ENCODE data around the gene UPB1.
"Not testable (repeated sequence)": the region's sequence is repeated elsewhere in the genome, so short reads cannot be mapped to it uniquely, and the experiment has no call there.

The UPB1 gene

DNA sequence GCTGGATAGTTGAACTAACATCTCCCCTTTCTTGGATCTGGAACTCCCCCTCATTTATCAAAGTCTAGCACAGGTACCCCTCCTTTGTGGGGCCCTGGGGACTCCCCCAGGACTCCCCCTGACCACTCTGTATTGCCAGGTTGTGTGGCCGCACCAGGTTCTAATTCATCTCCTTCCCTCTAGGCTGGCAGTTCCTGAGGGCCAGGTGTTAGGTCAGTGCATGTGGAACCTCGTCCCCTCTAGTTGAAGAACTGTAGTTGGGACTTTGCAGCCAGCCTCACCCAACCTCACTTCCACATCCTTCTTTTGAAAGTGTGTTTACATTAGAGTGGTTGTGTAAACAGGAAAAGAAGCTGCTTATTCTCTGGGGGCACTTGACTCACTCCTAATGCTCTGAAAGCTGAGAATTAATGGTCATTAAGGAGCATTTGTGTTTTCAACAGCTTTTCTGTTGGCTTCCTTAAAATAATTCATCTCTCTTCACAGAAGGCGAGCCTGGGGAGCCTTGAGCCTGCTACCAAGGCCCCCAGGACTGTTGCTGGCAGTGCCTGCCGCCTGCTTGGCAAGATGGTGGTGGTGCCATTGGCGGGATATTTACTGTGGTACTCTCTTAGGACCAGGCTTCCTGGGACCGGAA, 11.8 kb downstream of the UPB1 start:
- DNase-seq = peak; percentile 54

DNA sequence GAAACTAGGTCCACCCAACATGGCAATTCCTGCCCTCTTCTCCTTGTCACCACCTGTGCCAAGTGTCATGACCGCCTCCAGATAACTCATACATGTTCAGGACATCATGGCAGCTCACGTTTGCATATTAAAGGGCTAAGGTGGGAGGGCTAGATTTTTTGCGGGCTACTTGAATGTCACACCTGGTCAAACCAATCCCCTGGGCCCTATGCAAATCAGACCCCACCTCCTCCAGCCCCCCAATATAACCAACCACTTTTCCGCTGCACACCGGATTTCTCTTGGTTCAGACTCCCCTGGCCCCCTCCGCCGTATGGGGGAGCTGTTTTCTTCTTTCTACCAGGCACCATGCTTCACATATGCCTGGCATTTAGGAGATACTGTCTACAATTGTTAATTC, 12.6 kb downstream of the UPB1 start:
- DNase-seq = no peak

DNA sequence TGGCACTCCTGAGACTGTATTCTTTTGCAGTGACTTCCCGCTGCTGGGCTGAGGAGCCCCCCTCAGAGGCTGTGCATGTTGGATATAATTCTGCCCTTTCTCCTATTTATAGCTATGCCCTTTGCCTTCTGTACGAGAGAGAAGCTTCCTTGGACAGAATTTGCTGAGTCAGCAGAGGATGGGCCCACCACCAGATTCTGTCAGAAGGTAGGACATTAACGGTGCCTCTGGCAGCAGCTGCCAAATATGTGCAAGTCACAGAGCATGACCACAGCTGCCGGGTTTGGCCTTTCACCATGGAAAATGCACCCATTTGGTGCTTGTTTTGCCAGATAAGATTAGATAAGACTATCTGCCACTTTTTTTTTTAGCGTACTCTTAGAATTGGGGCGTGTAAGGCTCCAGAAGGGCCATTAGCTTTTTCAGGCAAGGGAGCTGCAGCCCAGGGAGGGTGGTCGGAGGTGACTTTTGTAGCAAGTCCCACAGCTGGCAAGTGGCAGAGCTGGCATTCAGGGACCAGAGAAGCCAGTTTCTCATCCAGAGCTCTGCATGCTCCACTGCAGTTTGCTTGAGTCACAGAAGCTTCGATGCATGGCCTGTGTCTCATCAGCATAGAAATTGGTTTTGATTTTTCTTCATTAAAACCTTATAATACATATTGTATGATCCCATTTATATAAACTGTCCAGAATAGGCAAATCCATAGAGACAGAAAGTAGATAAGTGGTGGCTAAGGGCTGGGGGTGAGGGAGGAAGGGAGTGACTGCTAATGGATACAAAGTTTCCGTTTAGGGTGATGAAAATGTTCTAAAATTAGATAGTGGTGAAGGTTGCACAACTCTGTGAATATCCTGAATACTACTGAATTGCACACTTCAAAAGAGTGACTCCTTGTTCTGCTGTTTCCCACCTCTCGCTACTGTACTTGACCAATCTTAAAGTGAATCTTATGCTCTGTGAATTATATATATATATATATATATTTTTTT, 15.8 kb downstream of the UPB1 start:
- DNase-seq = no peak

DNA sequence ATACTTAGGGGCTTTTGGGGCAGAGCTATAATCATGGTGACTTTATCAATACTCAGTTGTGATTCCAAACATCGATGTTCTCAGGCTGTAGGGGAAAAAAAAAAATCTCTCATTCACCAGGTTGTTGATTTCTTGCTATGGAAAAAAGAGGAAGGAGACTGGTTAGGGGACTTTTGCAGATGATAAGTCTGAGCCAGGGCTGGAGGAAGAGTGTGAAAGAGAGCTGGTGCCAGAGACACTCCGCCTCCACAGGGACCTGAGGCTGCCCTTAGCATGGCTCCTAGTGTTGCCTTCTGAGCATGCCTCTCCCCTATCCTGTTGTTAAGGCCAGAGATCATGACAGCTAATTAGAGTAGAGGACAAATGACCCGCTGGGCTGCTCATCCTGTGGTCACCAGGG, 16.9 kb downstream of the UPB1 start:
- DNase-seq = no peak

DNA sequence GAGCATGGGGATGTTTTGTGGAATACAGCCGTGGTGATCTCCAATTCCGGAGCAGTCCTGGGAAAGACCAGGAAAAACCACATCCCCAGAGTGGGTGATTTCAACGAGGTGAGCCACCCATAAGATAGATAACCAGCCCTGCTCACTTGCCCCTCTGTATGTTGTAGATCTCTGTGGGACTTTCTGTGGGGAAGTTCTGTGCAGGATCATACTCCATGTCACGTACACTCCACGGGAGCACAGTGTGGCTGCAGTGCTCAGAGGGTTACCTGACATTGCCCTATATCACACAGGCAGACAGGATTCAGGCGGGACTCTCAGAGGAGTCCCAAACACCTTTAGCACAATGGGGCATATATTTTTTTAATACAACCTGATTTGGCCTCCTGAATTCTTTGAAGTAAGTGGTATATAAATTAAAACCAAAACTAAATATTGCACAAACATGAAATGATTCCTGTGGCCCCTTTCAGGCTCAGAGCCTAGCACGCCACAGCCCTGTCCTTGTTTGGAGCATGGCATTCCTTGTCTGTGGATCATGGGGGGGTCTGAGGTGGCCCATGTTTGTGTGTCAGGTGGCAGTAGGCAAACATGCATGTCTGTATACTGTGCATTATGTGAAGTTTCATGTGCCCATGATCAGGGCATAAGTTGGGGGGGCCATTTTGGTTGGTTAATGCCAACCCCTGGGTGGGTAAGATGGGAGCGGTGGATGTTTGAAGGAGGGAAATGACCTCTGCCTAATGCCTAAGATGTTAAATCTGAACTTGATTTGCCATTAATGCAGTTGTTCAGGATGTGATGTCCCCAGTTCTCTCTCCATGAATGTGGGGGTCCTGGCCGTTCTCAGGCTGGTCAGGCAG, 18.5 kb downstream of the UPB1 start:
- DNase-seq = no peak

DNA sequence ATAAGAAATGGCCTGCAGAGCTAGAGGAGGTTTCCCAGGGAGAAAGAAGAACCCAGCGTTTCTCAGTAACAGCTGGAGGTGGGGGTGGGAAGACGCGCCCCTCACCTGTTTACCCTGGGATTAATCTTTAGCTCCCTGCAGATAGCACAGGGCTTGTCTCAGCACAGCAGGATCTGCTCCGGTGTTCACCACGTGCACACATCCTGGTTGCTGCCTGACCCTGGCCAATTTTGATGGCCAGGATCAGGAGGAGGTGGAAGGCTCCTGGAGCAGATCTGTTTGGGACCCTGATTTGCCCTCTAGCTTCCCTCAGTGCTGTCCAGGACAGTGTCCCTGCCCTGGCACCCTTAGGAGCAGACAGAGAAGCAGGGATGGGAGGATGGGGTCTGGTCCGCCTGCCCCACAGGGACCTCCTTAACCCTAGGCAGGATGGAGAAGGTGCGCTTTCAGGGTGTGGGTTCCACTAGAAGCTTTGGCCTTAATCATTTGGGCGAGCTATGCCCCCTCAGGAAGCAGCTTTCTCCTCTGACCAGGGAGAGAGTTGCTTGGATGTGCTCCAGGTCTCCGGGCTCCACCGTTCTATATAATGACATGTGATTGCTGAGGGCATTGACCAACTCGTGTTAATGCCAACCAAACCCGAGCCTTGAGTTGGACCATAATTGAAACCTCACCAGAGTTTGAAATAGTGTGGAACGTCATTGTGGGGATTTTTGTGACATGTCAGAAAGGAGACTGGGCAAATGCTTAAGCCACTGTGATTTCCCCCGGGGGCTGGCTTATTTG, 19.3 kb downstream of the UPB1 start:
- no peak for DNase-seq

DNA sequence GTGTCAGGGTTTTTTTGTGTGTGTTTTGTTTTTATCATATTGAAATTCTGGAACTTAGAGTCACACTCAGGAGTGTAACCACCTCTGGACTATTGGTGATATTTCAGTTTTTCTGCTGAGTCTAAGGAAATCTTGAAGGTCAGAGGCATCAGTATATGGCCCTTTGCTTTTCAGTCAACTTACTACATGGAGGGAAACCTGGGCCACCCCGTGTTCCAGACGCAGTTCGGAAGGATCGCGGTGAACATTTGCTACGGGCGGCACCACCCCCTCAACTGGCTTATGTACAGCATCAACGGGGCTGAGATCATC, 19.9 kb downstream of the UPB1 start:
- no peak for DNase-seq

DNA sequence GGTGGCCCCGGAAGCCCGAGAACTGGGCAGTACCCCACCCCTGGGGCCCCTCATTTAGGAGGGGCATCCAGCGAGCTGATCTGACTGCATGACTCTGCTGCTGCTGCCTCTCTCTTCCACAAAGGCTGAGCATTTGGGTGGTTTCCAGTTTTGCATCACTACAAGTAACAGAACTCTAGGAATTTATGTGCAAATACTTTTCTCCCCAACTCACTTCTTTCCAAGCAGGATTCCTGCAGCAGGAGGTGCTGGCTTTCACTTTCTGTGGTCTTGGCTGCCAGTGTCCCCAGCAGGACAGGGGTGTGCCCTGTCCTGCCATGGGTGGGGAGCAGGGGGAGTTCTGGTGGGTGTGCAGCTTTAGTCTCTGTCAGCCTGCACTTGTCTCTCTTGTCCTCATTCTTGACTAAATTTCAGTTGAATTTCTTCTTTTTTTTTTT, 21.2 kb downstream of the UPB1 start:
- no peak for DNase-seq

DNA sequence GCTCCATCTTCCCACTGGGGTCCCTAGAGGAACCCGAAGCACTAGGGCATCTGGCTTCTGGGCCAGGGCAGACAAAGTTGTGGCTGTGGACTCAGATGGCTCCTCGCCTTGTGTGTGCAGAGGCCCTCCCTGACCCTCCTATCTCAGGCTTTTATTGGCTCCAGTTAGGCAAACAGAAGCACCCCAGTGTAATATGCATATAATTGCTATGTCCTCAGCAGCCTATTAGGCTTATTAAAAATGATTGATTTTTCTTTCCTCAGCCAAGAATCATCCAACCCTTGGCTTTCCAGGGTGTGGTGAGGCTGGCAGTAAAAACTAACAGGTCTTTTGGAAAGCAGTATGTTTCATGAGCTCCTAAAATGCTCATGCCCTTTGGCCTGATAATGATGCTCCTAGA, 22.3 kb downstream of the UPB1 start:
- no peak for DNase-seq

DNA sequence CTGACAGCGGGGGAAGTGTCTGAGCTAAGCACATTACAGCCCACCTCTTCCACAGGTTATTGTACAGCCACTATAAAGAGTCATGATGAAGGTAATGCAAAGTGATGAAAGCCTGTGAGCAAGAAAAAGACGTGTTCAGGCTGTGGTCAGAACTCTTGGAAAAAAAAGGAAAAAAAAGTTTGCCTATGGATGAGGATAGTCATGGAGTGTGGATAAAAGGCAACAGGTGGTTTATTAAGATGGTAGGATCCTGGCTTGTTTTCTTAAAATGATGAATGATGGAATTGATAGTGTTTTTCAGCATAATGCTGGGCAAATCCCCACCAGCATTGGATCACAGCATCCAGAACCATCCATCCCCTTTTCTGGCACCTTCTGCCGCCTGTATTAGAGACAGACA, 23.1 kb downstream of the UPB1 start:
- DNase-seq = no peak

DNA sequence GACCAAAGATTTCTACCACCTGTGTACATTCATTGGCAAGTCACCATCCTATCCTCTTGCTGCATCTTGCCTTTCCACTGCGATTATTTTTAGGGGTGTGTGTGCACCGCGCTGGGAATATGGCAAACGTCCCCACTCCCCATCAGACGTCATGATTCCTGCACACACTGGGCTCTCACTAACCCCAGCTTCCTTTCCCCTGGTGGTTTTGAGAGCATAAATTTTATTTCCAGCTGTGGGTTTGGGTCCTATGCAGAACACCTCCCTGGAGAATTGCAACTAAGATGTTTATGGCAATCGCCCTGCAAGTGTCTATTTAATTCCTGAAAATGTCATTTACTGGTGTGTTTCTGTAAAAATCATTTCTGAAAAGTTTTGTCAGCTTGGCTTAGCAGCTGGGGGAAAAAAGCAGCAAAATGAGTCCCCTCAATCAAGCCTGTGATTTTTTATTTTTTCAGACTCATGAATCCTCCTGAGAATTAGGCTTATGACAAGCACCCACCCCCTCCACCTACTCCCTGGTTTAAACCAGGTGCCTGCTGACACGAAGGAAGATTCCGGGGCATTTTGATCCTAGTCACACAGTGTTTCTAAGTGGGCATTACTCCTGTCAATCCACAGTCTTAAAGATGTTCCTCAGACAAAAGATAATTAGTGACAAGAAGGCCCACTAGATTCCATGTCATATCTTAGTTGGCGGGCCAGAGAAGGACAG, 23.8 kb downstream of the UPB1 start:
- DNase-seq = no peak

DNA sequence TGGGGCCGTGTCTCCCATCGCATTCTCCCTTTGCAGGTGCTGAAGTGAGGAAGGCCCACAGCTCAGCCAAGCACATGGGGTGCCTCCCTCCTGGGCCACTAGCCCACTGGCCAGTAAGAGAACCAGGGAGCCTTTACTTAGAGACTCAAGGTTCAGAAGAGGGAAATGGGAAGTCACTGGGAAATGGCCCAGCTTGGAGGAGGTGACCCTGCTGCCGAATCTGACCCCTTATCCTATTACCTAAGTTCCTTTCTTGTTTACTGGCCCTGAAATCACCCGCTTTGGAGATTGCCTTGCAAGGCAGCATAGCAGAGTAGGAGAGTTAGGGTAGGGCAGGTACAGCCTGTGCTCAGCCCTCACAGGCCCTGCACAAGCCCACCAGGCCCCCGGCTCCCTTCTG, 24.4 kb downstream of the UPB1 start:
- DNase-seq = no peak

DNA sequence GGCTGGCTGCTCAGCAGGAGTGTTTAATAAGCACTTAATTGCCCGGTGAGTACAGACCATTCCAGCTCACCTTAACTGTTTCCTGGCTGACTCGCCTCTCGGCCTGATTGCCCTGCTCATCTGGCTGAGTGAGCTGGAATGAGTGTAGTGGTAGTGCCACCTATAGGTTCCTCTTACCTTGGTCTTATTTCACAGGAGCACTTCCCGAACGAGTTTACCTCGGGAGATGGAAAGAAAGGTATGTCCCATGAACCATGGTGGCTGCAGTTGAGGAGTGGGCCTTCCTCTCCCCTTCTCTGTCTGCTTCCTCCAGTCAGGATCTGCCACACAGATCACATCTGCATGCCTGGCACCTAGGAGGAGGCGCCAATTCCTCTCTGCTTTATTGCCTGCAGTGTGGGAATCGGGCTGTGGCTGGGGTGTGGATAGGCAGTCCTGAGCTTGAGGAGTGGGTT, 26.7 kb downstream of the UPB1 start:
- DNase-seq = peak; percentile 51

DNA sequence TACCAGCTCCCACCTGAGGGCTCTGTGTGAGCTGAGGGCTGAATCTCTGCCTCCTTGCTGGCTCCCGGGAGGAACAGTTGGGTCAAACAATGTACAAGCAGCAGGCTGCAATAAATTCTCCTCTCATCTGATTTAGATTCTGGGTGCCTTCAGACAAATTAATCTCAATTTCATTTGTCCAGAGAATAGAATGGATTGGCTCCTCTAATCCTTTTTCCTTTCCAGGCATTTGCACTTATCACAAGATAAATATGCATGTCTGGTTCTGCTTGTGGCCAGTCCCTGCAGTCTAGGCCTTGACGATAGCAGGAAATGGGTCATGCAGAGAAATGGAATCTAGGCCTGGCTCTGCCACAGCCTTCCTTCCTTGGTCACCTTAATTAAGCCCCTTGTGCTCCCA, 28.7 kb downstream of the UPB1 start:
- DNase-seq = no peak

DNA sequence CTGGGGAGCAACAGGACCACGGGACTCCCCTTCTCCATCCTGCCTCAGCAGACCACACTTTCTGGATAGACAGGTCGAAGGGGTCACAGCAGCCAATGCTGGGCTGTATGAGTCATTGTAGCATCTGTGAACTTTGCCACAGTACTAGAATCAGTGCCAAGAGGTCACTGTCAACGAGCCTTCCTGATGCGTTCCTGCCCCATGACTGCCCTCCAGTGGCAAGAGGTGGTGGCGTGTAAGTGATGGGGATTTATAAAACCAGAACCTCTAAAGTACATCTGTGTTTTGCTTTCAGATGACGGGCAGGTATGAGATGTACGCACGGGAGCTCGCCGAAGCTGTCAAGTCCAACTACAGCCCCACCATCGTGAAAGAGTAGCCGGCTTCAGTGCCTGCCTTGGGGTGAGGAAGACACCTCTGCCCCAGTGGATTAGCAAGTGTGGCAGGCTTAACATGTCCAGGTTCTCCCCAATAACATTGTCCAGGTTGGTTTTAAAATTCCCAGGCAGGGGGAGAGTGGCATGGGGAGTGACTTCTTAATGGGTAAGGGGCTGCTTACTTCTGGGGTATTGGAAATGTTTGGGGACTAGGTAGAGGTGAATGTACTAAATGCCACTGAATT, 30.4 kb downstream of the UPB1 start:
- DNase-seq = peak; percentile 38

DNA sequence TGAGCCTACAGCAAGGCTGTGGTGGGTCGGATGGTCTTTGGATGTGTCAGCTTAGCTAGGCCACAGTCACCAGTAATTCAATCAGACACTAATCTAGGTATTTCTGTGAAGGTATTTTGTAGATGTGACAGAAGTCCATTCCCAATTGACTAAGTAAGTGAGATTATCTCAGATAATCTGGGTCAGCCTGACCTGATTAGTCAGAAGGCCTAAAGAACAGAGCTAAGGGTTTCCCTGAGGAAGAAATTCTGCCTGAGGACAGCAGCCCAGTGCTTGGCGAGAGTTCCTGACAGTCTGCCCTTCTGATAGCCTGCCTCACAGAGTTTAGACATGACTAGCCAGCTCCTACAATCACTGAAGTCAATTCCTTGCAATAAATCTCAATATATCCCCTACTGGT, 31.1 kb downstream of the UPB1 start:
- DNase-seq = no peak

DNA sequence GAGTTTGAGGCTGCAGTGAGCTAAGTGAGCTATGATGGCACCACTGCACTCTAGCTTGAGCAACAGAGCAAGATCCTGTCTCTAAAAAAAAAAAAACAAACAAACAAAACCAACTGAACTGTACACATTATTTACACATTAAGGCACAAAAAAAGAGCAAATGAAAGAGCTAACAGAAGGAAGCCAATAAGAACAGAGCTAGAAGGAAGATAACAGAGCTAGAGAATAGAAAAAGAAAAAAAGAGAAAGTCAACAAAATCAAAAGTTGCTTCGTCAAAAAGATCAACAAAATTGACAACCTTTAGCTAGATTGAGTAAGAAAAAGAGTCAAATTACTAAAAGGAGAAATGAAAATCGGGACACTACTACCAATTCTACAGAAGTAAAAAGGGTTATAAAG, 34.8 kb downstream of the UPB1 start:
- no peak for DNase-seq

DNA sequence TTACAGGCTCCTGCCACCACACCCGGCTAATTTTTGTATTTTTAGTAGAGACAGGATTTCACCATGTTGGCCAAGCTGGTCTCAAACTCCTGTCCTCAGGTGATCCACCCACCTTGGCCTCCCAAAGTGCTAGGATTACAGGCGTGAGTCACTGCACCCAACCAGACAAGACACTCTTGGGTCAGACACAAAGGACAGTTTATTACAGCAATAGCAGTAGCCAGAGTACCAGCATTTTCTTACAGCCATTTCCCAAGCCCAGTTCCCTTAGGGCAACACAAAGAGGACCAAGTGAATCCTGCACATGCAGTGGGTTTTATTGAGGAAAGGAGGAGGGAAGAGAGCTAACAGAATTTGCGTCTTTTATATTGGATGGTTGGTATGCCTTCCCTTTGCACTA, 35.8 kb downstream of the UPB1 start:
- not testable (repeated sequence) for DNase-seq

DNA sequence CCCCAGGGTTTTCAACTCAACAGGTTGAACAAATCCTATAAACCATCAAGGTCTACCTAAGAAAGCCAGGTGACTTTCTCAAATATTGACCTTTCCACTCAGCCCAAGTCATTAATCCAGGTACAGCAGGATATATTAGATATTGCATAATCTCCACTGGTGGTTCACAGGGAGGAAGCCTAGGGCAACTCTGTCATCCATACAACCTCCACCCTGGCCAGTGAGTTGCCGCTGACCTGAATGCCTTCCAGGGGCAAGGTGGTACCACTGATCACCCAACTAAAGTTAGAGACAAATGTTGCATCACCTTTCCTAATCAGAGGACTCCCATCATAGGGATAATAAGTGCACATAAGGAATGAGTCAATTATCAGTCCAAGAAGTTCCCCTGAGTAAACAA, 36.9 kb downstream of the UPB1 start:
- DNase-seq = no peak

DNA sequence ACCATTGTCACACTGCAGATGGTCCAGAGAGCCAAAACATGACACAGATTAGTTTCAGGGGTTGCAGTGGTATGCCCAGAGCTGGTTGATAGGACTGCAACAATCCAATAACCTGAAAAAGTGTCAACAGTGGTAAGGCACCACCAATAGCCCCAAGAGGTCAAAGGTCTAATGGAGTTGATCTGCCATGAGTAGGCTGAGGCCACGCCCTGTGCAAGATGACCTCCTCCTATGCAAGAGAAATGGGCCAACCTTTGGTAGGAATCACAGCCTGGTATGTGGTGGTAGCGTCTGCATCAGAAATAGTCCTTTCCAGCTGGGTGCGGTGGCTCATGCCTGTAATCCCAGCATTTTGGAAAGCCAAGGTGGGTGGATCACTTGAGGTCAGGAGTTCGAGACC, 40.2 kb downstream of the UPB1 start:
- no peak for DNase-seq

DNA sequence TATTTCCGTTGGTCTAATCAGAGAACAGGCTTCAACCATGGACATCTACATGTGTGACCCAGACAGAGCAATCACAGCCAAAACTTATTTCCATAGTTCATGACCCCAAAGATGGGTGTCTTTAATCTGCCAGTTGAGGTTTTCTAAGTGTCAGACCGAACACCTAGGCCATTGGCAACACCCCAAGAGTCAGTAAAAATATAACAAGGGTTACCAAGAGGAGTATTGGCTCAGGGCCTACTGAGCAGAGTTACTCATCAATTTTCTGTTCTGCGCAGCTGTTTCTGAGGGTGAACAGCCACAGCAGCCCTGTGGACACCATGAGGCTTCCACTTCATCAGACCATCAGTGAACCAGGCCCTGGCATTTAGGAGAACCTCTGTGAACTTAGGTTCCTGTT, 41.0 kb downstream of the UPB1 start:
- no peak for DNase-seq

DNA sequence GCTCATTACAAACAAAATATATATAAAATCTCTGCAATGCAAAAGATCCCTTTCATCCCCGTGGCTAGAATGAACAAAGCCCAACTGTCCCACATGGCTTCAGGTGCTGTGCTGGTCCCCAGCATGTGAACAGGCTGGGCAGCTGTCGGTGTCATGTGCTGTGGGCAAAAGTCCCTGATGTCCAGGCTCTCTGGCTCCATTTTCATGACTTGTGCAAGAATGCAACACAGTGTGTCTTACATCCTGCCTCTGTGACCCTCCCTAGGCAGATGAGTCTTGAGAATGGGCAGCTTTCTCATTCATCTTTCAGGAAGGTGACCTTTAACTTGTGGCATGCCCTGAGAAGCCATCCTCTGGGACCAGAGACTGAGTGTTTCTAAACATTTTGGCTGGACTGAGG, 45.3 kb downstream of the UPB1 start:
- DNase-seq = no peak

All from NCI-H345 (cell line).